ENCODE results near the gene RAVER1.

DNA sequence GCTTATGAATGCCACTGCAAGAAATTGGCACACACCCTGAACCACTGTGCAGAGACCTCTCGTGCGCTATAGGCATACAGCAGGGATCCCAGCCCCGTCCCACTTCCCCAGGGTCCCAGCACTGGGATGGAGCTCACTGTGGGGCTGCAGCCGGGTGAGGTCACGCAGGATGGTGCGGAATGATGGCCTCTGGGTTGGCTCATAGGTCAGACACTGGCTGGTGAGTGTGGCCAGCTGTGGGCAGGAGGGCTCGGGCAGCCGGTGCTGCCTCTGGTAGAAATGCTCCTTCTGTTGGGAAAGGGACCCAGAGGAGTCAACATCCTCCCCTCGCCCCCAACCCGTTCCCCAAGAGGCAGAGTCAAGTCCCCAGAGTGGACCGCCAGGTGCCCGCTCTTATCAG, 23.1 kb upstream of the RAVER1 start:
- TF ChIP-seq, protein P1, sequence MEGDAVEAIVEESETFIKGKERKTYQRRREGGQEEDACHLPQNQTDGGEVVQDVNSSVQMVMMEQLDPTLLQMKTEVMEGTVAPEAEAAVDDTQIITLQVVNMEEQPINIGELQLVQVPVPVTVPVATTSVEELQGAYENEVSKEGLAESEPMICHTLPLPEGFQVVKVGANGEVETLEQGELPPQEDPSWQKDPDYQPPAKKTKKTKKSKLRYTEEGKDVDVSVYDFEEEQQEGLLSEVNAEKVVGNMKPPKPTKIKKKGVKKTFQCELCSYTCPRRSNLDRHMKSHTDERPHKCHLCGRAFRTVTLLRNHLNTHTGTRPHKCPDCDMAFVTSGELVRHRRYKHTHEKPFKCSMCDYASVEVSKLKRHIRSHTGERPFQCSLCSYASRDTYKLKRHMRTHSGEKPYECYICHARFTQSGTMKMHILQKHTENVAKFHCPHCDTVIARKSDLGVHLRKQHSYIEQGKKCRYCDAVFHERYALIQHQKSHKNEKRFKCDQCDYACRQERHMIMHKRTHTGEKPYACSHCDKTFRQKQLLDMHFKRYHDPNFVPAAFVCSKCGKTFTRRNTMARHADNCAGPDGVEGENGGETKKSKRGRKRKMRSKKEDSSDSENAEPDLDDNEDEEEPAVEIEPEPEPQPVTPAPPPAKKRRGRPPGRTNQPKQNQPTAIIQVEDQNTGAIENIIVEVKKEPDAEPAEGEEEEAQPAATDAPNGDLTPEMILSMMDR (IDR thresholded peaks at IDR 0.05), result no peak
- TF ChIP-seq POLR2A (IDR thresholded peaks at IDR 0.05), result no peak

All from uterus (tissue), 2 donors.